Suprapubic skin (tissue), 4 donors: ENCODE measurements around the gene GSG1L. TPM values are rescaled to one million over a fixed set of nuclear protein-coding genes. Genes with fewer than 3 reads are reported as not detected.

Experiments
- DNase-seq, 2 donors: peaks; one replicate each; pipeline ENCODE4 v3.0.0-alpha.2; 2019; ENCODE audit warnings: low spot score in 2 of 2
- H3K27ac ChIP-seq: fragments of 200-600 bp; sonication (generic); one replicate; pipeline ENCODE4 v1.5.1; 2019
- H3K27me3 ChIP-seq: fragments of 200-600 bp; sonication (generic); one replicate; pipeline ENCODE4 v1.5.1; 2019
- H3K36me3 ChIP-seq: fragments of 200-600 bp; sonication (generic); one replicate; pipeline ENCODE4 v1.5.1; 2019
- H3K4me1 ChIP-seq: fragments of 200-600 bp; sonication (generic); one replicate; pipeline ENCODE4 v1.5.1; 2019
- H3K4me3 ChIP-seq: fragments of 200-600 bp; sonication (generic); one replicate; pipeline ENCODE4 v1.5.1; 2019; ENCODE audit warnings: mild to moderate bottlenecking
- H3K9me3 ChIP-seq: fragments of 200-600 bp; sonication (generic); one replicate; pipeline ENCODE4 v1.5.1; 2019
- EP300 ChIP-seq: sonication (generic); formaldehyde crosslinking; IDR thresholded peaks from one replicate; pipeline ENCODE4 v1.6.1; 2017; ENCODE audit warnings: antibody characterized with exemption
- POLR2A ChIP-seq, 2 donors: fragments of 450-650 bp; IDR thresholded peaks; one replicate each; pipeline ENCODE4 v1.6.1; 2017; ENCODE audit warnings: antibody characterized with exemption in 2 of 2, mild to moderate bottlenecking in 2 of 2, moderate library complexity in 2 of 2
- POLR2AphosphoS5 ChIP-seq, 3 donors: sonication (generic); formaldehyde crosslinking; IDR thresholded peaks; one replicate each; pipeline ENCODE4 v1.6.1; 2017; ENCODE audit warnings: antibody characterized with exemption in 3 of 3
- WGBS: methylation state at CpG from one replicate; pipeline ENCODE4 v1.1.5; 2018; 5-methylcytosine and 5-hydroxymethylcytosine counted together
- total RNA-seq, 4 donors: library from RNA; depleted of rRNA; stranded (reverse); fragments of >200 nt; gene quantifications; one replicate each; pipeline ENCODE4 v1.1.0, GENCODE V29; 2016
- TF ChIP-seq, protein P1 (sequence below), 2 donors: fragments of 200-600 bp in 1 of 2; fragments of 450-650 bp in 1 of 2; sonication (generic) in 1 of 2; IDR thresholded peaks; one replicate each; pipeline ENCODE4 v1.5.1; 2016 to 2019; ENCODE audit warnings: antibody characterized with exemption in 2 of 2, mild to moderate bottlenecking in 1 of 2, moderate library complexity in 1 of 2

The GSG1L gene
- total RNA-seq, 4 donors from 2014 or later = 0.64 to 1.7 TPM; not detected in 2

DNA sequence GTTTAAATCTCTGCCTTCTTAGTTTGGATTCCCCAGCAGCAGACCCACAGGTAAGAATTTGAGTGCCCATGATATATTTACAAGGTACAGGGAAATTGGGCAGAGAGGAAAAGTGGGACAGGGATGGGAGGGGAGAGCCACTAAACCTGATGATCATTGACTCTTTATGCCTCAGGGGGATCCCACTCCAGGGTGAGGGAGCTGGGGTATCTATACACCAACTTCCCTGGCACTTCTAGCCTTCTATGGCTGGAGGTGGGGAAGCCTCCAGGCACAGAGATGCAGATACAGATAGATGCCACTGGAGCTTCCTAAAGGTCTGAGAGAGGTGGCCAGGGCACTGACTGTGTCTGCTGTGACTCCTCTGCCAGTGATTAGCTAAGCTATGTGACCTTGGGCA lies 257.1 kb downstream of the GSG1L start:
- peaks cover under 1% of the 10 kb centered on the region for H3K4me1 ChIP-seq
- no peak overlapping the region for H3K4me3 ChIP-seq
- DNase-seq = no peak
- H3K36me3 ChIP-seq = no peaks in the 10 kb centered on the region
- H3K27me3 ChIP-seq = peaks cover 13% of the 10 kb centered on the region
- TF ChIP-seq POLR2AphosphoS5 (IDR thresholded peaks at IDR 0.05) (no peak), POLR2A (IDR thresholded peaks at IDR 0.05) (no peak), EP300 (no peak)
- TF ChIP-seq, protein P1, sequence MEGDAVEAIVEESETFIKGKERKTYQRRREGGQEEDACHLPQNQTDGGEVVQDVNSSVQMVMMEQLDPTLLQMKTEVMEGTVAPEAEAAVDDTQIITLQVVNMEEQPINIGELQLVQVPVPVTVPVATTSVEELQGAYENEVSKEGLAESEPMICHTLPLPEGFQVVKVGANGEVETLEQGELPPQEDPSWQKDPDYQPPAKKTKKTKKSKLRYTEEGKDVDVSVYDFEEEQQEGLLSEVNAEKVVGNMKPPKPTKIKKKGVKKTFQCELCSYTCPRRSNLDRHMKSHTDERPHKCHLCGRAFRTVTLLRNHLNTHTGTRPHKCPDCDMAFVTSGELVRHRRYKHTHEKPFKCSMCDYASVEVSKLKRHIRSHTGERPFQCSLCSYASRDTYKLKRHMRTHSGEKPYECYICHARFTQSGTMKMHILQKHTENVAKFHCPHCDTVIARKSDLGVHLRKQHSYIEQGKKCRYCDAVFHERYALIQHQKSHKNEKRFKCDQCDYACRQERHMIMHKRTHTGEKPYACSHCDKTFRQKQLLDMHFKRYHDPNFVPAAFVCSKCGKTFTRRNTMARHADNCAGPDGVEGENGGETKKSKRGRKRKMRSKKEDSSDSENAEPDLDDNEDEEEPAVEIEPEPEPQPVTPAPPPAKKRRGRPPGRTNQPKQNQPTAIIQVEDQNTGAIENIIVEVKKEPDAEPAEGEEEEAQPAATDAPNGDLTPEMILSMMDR (IDR thresholded peaks at IDR 0.05) = no peak
- H3K9me3 ChIP-seq = no peaks in the 10 kb centered on the region
- H3K27ac ChIP-seq = no peak overlapping the region

DNA sequence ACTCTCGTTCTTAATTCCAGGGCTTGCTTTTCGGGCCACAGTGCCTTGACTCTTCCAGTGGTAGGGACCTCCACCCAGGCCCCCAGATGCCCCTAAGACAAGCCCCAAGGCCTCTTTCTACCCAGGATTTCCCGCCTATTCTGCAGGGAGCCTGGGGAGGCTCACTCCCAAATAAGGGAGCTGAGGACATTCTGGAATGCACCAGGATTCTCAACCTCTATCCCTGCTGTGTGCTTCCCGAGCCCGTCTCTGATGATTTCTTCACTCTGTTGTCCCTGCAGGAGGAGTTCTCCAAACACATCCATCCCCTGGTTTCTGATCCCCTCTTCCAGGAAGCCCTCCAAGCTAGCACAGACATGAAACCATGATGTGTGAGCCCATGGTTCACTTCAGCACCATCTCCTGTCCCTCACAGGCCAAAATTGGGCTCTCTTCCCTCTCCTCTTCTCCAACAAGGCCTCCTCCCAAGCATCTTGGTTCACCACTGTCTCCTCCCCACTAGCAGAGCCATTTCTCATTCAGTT lies 257.6 kb downstream of the GSG1L start:
- 58% methylated on average over 4 of the region's 5 CpGs for WGBS
- no peak for TF ChIP-seq POLR2AphosphoS5 (IDR thresholded peaks at IDR 0.05)
- TF ChIP-seq, protein P1 (IDR thresholded peaks at IDR 0.05) = no peak
- TF ChIP-seq EP300 = no peak
- no peak for TF ChIP-seq POLR2A (IDR thresholded peaks at IDR 0.05)
- Histone ChIP-seq H3K36me3 (no peaks in the 10 kb centered on the region), H3K4me3 (no peak overlapping the region), H3K27ac (no peak overlapping the region), H3K9me3 (no peaks in the 10 kb centered on the region), H3K4me1 (peaks cover 4% of the 10 kb centered on the region), H3K27me3 (peaks cover 13% of the 10 kb centered on the region)
- DNase-seq = no peak

DNA sequence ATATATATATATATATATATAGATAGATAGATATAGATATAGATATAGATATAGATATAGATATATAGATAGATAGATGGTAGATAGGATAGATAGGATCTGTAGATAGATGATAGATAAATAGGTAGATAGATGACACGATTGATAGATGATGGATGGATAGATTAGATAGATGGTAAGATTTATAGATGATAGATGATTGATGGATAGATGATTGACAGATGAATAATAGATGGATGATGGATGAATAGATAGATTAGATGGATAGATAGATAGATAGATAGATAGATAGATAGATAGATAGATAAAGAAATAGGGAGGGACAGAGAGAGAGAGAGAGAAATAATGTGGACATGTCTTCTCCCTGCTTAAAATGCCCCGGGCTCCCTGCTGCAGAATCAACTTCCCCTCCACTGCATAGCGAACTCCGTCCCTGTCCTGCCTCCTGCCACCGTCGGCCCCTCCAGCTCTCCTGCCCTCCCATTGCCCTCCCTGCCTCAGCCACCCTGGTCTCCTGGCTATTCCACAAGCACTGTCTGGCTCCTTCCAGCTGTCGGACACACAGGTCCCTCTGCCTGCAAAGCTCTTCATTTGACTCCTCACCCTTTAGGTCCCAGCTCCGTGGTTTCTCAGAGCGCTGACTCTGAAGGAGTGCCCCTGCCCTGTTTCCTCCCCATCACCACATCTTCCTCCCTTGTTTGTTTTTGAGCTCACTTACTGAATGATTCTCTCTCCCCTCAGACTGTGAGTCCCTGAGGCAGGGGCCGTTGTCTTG lies 259.6 kb downstream of the GSG1L start:
- Histone ChIP-seq H3K4me1 (peaks cover 4% of the 10 kb centered on the region), H3K4me3 (no peak overlapping the region), H3K36me3 (no peaks in the 10 kb centered on the region), H3K27me3 (peaks cover 13% of the 10 kb centered on the region), H3K27ac (no peak overlapping the region), H3K9me3 (no peaks in the 10 kb centered on the region)
- WGBS = 29% methylated on average over 10 of the region's 10 CpGs
- TF ChIP-seq POLR2AphosphoS5 (IDR thresholded peaks at IDR 0.05) = no peak
- TF ChIP-seq, protein P1 (IDR thresholded peaks at IDR 0.05) = no peak
- TF ChIP-seq POLR2A (IDR thresholded peaks at IDR 0.05) = no peak
- no peak for TF ChIP-seq EP300
- no peak for DNase-seq

DNA sequence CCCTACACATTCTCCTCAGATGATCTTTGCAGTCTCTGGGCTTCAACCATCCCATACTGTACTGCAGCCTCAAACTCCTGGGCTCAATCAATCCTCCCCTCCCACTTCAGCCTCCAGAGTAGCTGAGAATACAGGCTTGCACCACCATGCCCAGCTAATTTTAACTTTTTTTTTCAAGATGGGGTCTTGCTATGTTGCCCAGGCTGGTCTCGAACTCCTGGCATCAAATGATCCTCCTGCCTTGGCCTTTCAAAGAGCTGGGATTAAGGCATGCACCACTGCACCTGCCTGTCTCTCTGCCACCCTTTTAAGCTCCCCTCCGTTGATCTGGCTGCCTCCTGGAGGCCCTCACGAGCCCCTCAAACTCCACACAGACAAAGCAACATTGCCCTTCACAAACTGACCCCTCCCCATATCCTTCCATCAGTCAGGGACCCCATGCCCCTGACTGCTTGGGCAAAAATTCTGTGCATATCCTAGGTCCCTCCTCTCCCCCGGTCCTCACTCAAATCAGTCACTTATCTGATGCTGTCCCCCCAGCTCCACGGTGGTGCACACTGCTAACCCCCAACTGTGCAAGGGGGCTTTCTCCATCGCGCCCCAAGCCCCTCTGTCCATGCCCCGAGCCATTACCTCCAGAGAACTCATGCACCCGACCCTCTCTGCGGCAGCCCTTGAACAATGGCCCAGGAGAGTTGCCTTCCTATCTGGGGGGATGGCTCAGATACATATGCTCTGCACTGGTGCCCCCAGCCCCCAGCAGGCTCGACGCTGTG lies 260.7 kb downstream of the GSG1L start:
- Histone ChIP-seq H3K4me1 (peaks cover 4% of the 10 kb centered on the region), H3K27me3 (peaks cover 13% of the 10 kb centered on the region), H3K9me3 (no peaks in the 10 kb centered on the region), H3K36me3 (no peaks in the 10 kb centered on the region), H3K27ac (no peak overlapping the region), H3K4me3 (no peak overlapping the region)
- TF ChIP-seq EP300 (no peak), POLR2AphosphoS5 (IDR thresholded peaks at IDR 0.05) (no peak), POLR2A (IDR thresholded peaks at IDR 0.05) (no peak)
- TF ChIP-seq, protein P1 (IDR thresholded peaks at IDR 0.05) = no peak
- WGBS = 73% methylated on average over 12 of the region's 12 CpGs
- no peak for DNase-seq
